Mucosa of gallbladder (tissue), 1 donor: ENCODE data around the gene GNAI1. TPM values are rescaled to one million over a fixed set of nuclear protein-coding genes. Genes with fewer than 3 reads are reported as not detected.

Experiments
- DNase-seq: peaks from one replicate; pipeline ENCODE4 v3.0.0-alpha.2; 2020; ENCODE audit warnings: low spot score
- total RNA-seq: library from RNA; stranded (reverse); gene quantifications from one replicate; pipeline ENCODE4 v1.2.1, GENCODE V29; 2021
- donor health status: DM: no; HTN: no; CAD: no.

Gene GNAI1
- total RNA-seq, 1 donor from 2014 or later: 47.5 TPM

DNA sequence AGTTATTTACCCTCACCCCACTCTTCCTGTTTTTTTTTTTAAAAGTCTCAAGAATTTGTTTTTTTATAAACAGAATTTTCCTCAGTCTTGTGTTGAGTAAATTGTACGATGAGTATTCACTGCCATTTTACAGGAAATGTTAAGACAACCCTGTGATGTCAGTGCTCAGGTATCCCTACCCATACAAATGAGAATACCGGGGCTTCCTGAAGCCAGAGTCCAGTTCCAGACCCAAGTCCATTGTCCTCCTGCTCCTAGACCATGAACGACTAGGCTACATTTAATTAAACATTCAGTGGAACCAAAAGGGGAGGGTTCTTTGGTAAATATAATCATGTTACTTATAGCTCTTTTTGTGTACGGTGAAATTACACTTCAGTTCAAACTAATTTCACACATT lies 79.2 kb downstream of the GNAI1 start:
- no peak for DNase-seq

DNA sequence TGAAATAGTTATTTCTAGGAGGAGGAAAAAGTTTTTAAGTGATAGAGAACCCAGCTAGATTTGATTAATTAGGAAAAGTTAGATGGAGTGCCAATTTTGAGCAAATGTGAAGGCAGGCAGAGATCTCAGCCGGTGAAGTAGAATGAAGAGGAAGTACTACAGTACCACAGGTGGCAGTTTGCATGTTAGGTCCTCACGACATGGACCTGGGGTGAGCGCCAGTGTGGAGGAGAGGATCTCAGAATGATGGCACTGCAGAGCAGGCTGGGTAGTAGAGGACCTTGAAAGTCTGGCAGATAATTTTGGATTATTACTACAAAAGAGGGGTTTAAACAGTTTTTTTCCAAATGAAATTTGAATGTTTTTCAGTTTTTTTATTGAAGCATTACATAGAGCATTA lies 81.1 kb downstream of the GNAI1 start:
- DNase-seq: no peak

DNA sequence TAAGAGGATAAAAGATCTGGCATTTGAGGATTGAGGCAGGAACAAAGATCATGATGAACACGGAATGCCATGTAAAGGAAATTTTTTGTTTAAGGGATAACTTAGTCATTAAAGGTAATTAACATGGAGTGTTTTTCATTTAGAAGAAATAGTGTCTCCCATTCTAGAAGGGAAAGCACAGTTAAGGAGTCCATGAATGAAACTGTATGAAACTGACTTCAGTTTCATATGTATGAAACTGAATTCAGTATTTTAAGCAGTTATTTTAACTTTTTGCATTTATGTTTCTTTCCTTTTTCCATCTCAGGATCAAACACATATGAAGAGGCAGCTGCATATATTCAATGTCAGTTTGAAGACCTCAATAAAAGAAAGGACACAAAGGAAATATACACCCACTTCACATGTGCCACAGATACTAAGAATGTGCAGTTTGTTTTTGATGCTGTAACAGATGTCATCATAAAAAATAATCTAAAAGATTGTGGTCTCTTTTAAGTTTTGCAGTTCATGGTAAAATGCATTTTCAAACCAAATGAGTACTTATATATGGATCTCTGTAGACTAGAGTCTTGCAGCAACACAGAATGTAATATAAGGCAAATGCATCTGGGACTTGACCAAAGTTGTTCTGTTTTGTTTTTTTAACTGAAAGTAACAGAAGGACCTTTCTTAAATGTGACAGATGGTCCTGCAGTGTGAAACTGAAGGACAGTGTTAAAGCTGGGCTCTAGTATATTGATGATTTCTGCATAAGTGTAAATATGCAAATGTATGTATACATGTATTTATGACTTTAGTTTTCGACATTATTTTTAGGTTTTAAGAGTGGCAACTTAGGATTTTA lies 82.6 kb downstream of the GNAI1 start:
- no peak for DNase-seq

DNA sequence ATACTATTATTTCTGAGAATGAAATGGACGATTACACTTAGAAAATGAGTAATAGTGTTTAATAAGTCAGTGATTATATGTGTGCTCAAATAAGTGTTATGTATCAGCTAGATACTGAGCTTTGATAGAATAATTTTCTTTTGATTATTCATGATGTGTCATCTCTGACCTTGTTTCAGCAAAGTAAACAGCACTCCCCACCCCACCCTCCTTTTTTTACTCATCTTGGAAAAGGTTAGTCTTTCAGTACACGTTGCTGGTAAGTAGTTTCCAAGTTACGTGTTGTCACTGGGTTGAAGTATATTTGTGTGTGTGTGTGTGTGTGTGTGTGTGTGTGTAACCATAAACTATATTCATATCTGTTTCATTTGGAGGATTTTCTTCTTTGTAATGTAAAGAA lies 84.1 kb downstream of the GNAI1 start:
- DNase-seq: no peak

DNA sequence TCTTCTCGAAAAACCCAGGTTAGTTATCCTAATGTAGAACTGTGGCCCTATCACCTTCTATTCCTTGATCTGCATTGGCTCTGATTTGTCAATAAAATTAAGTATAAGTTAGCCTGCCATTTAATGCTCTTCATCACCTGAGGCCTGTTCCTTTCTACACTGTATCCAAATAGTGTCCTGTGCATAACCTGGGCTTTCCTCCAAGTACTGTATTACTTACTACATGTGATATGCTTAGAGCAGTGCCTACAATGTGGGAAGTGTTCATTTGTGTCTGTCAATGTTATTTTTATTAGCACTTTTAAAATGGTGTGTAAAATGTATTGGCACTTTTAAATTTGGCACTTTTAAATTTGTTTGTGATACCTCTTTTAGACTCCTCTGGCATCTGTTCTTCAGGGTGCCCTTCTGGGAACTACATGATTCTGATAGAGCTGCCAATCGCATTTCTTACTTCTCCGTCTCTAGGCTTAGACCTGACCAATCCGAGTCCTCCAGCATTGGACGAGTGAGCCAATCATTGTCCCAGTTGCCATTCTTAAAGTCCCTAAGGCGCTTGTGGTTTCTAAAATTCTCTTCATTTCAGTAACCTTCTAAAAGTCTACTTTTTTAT lies 85.5 kb downstream of the GNAI1 start:
- no peak for DNase-seq

DNA sequence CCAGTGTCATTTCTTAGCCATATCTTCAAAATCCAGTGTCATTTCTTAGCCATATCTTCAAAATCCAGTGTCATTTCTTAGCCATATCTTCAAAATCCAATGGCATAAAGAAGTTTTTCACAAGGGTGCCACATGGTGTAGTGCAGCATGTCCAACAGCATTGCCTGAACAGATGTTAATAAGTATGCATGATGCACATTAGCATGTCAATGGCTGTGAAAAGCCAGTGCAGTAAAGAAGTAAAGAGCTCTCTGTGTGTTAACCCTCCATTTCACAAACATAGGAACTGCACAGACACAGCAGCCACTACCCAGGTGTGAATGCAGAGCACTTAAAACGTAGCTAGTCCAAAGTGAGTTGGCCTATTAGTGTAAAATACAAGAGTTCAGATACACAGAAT lies 89.8 kb downstream of the GNAI1 start:
- no peak for DNase-seq

DNA sequence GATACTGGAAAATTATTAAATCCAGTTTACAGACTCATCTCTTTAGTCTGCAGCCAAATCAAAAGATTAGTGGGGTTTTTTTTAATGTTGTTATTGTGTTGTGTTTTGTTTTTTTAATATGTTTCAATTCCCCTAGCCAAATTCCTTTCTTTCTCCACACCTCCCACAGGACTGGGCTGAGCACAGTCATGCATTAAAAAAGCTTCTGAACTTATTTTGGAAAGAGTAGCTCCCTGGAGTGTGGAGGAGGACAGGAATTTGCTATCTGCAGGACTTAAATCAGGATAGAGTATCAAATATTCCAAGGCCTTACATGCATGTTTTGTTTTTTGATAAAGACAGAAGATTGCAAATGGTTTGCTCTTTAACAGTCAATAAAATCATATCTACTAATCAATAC lies 90.7 kb downstream of the GNAI1 start:
- no peak for DNase-seq

DNA sequence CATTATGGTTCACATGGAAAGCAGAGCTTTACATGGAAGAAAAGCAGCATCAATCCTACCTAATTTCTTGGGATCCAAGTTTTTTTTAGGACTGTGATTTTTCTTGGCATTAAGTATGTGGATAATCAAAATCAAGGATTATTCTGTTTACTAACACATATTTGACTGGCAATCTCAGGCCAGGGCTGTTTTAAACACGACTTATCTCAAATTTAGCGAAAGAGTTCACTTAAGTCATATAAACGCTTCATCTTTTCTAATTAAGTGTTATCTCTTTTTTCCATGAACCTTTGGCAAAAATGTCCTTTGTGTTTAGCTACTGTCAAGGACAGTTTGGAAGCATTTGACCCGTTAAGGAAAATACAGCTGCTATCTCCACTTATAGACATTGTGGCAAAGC lies 92.0 kb downstream of the GNAI1 start:
- no peak for DNase-seq

DNA sequence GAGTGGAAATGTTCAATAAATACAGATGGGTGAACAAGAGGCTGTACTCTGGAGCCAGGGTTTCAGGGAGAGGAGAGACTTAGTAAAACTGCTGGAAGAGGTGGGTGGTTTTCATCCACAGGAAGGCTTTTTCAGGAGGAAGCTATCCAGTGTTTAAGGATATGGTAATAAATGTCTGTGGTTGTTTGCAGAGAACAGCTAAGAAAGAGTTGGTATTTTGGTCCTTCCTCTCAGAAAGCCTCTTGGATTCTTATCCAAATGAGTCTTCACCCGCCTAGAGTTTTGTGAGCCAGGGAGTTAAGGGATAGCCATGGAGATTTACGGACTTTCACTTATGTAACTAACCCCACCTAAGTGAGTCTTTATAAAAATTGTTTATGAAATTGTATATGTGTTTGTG lies 95.7 kb downstream of the GNAI1 start:
- no peak for DNase-seq

DNA sequence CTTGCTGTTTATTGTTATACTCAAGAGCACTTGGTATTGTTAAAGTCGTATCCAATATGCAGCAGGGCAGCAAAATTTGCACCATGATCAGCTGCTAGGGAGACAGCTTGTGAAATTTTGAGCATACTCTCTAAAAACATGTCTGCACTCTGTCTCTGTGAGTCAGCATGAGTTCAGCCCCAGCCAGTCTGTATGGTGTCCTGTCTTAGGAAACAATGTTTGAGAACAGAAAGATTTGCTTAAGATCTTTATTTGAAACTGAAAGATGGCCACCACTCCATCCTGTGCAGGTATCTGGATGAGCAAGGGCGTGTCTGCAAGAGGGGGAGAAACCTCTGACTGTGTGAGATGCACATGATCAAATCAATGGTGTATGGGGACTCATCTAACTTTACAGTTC lies 97.1 kb downstream of the GNAI1 start:
- no peak for DNase-seq

DNA sequence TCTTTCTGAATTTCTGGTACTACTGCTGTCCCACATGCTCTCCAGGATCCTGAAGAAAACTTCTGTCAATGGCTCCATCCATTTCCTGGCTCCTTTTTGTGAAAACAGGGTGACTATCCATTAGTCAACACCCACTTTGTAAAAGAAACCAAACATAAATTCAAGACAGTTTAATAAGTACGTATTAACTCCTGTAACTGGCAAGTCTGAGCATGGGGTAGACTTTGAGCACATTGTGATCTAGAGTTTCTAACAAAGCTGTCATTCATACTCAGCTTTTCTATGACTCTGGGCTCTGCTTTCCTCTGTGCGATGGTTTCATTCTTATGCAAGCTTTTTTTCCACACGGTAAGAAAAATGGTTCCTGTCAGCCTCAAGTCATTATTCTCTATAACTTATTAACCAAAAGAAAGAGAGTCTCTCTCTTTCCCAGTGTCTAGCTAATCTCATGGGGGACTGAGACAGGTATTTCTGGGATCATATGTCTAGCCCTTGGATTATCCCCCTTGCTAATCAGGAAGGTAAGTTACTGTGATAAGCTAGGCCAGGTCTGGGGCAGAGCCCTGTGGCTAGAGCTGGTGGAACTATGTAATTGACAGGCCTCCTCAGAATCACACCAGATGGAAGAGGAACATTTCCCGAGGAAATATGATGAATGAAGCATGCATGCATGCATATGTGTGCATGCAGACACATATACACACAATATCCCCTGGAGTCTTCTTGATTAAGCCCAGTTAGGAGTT lies 98.5 kb downstream of the GNAI1 start:
- no peak for DNase-seq

DNA sequence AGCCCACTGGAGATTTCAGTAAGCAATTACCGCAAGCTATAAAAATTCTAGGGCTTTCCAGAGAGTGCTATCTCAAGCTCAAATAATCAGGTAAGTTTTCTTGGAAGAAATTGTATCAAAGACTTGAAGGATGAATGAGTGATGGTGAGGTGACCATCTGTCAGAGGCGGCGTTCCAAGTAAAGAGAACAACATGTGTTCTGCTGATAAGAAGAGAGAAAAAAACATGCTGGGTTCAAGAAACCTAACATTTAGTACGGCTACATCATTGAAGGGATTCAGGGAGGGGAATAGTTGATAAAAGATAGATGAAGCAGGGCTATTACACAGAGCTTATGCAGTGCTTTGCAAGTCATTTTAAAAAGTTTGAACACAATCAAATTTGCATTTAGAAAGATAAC lies 100.7 kb downstream of the GNAI1 start:
- DNase-seq: no peak

DNA sequence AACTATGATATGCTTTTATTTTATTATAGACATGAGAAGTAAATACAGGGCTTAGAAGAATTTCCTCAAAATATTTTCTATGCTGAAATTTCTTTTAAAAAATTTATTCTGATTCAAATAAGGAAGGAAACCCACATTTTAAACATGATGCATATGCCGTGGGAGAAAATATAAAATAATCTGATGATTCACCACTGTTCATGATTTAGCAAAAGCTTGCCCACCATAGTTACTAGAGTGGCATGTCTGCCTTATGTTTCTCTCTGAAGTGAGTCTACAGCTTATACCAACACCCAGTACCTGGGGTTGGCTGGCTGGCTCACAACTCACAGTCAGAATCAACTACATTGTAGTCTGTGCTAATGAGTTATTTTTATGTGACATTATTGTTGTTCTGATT lies 102.0 kb downstream of the GNAI1 start:
- no peak for DNase-seq

DNA sequence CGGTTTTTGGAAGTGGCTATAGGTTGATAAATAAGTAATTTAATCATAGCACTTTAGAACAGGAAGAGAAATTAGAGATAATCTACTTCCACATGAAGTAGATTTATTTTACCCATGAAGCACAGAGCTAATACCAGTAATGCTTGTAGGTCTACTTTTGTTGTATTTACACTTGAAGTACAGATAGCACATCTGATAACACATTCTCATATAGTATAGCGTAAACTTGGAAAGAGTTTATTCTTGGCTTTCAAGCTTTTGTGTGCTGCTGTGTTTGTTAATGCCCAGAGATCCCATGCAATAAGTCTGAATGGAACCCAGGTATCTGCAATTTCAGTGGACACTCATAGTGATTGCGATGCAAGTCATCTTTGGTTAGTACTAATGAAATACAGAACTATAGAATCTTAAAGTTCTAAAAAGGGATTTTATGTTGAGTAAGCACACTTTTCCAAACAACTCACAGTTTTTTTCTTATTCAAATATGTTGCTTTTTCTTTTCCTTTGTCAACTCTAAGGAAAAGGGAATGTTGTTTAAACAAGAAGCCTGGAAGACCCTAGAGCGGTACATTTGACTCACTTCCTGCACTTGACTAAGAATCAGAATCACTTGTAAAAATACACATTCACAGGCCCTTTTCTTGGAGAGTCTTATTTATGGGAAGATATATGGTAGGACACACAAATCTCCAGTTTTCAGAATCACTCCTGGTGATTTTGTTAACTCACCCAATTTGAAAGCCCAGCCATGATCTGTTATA lies 105.8 kb downstream of the GNAI1 start:
- DNase-seq: no peak

DNA sequence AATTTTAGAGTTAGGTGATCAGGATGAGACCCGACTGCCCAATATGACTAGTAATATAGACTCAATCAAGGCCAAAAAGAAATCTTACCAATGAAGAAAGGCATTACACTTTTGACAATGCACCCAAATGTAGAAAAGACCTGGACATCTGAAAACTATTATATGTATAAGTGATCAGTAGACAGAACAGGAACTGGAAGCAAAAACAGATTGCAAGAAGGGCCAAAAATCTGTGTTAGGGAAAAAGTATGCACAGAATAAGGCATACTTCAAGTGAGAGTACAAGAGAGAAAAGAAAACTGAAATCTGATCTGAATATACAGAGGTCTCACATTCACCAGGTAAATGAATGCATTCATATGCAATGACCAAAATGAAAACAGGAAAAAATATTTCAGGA lies 107.0 kb downstream of the GNAI1 start:
- no peak for DNase-seq

DNA sequence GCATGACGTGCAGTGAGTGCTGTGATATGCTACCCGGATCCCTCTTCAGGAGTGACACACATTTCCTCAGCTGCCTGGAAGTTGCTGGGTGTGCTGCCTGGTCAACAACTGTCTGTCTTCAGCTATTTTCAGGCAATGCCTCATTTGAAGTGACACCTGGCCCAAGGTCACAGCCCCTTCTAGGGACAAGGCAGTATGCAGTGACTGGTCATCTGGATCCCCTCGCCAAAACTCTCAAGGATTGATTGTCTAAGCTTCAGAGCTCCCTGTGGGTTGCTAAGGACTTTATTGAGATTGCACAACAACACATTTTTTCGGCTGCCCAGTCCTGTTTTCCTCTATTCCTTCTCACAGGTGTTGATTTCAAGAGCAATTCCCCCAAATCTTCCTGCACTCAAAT lies 108.8 kb downstream of the GNAI1 start:
- no peak for DNase-seq

DNA sequence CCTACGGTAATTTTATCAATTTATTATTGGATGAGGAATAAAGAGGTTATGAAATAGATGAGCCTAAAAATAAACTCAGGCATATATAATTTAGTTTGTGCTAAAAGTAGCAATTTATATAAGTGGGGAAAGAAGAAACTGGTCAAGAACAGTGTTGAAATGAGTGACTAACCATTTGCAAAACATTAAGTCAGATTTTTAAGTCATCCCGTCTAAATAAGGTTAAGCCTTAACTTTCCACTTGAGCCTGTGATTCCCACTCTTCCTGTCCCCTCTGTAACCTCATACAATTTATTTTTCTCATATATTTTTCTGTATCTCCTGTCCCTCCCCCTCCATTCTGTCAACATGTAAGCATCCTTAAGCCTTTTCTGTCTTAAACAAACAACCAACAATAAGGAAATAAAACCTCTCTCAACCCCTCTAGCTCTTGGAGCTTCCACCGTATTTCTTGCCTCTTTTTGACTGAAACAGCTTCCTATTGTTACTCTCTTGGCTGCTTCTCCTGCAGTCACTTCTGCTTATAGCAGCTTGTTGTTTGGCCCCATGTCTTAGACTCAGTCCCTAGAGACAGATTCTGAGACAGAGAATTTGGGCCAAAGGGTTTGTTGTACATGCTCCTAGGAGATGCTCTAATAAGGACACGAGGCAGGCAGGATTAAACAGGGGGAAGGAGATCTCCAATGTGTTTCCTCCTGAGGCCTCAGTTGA lies 109.7 kb downstream of the GNAI1 start:
- DNase-seq: no peak

DNA sequence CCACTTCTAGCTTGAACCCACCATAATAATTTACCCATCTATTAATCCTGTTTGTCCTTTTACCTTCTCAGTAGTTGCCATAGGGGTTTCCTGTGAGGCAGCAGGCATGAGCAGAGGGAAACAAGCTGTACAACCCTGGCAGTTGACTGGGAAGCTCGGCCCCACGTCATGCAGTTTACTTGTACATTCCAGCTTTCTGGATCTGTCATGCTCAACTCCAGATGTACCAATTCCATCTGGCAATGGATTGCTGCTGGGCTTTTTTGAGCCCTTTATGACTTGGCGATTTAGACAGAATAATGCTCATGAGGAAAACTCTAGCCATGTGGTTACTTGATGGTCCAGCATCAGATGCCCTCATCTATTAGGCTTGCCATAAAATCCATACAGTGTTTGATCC lies 112.5 kb downstream of the GNAI1 start:
- no peak for DNase-seq

DNA sequence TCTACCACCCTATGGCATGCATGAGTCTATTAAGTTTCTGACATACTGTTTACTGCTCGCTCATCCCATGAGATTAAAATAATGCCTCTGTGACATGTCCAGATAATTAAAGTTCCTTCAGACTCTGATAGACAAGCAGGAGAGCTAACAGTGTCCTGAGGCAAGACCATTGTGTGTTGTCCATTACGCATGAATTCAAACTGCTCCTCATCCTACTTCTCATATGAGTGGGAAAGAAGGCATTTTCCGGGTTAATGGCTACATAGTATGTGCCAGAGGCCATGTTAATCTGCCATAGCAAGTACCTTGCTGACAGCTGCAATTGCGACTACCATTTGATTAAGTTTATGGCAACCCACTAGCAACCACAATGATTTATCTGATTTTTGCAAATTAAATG lies 113.3 kb downstream of the GNAI1 start:
- no peak for DNase-seq

DNA sequence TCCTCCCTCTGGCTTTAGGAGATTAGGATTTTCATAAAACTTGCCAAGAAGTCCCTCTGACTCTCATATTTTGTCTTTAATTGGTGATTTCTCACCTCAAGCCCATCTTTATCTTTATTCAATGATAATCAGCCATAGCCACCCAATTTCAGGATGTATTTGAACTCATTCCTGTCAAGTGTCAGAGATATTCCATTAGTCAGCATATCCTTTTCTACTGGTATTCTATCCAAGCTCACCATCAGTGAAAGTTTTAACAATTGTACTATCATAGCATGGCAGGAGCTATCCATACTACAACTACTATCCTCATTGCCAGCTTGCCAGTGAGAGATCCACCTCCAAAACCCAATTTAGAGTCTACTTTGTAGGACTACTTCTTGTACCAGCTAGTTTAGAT lies 114.6 kb downstream of the GNAI1 start:
- DNase-seq: no peak

DNA sequence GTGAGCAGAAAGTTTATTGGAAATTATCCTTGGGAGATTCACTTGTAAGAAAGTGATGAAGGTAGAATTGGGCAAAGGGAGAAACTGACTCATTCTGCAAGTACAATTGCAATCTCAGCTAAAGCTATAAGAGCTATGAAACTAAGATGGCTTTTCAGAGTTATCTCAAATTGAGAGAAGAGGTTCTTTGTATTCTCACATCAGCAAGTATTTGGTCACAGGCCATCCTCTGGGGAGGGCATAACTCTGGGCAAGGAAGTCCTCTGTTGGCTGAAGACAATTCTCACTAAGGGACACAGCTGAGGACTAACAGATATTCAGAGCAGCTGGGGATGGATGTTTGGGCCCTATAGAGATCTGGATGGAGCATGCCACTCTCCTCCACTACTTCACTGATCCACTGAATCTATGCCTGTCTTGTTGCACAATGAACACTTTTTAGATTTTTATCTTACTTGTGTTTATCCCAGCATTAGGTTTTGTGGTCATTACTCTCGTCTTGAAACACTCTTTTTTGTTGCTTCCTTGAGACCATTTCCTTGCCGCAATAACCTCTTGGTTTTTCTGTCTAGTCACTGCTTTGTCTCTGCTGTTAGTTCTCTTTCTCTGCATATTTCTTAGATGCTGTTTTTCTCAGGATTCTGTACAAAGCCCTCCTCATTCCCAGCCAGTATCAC lies 115.1 kb downstream of the GNAI1 start:
- no peak for DNase-seq
